DND-41 (cell line): ENCODE measurements around the gene IFNA10.
"Not testable (repeated sequence)": the region's sequence is repeated elsewhere in the genome, so short reads cannot be mapped to it uniquely, and the experiment has no call there.

Experiments used
- CTCF ChIP-seq: IDR thresholded peaks from 2 replicates; pipeline ENCODE4 v1.5.1; 2012; ENCODE audit warnings: borderline replicate concordance, low read length, moderate library complexity, mild to moderate bottlenecking; ENCODE audit not compliant: poor library complexity, severe bottlenecking; ENCODE audit errors: extremely low read depth
- EZH2 ChIP-seq: IDR thresholded peaks from 3 replicates; pipeline ENCODE4 v1.6.1; 2012; ENCODE audit warnings: borderline replicate concordance, low read depth, mild to moderate bottlenecking, moderate library complexity, low read length, inconsistent platforms; ENCODE audit not compliant: severe bottlenecking

GRCh38 chr9:21236360-21236714, 29.4 kb upstream of the IFNA10 start:
- TF ChIP-seq CTCF, EZH2: not testable (repeated sequence)
